SK-N-SH (cell line): Measurements from ENCODE around the gene SLC26A1.

ENCODE experiments used
- CHD2 ChIP-seq: fragments of 150-350 bp; IDR thresholded peaks from 2 replicates; pipeline ENCODE4 v1.6.1; 2018; ENCODE audit warnings: low read length; ENCODE audit not compliant: partially characterized antibody
- CTCF ChIP-seq: fragments of 200-600 bp; sonication (generic); IDR thresholded peaks from 2 replicates; pipeline ENCODE4 v1.6.1; 2017; ENCODE audit warnings: antibody characterized with exemption, mild to moderate bottlenecking, moderate library complexity
- EP300 ChIP-seq, 2 experiments: IDR thresholded peaks; 2 replicates each; pipeline versions ENCODE4 v1.4.0 to v1.6.1; 2012; ENCODE audit warnings: borderline replicate concordance in 1 of 2, low read depth in 1 of 2, low read length in 1 of 2
- FOSL2 ChIP-seq: IDR thresholded peaks from 2 replicates; pipeline ENCODE4 v1.4.0; 2012; ENCODE audit warnings: low read depth, mild to moderate bottlenecking, moderate library complexity, borderline replicate concordance
- POLR2AphosphoS5 ChIP-seq: IDR thresholded peaks from 2 replicates; pipeline ENCODE4 v1.6.1; 2012; ENCODE audit warnings: low read depth, low read length
- RAD21 ChIP-seq: IDR thresholded peaks from 2 replicates; pipeline ENCODE4 v1.6.1; 2012; ENCODE audit warnings: mild to moderate bottlenecking, low read length
- RFX5 ChIP-seq: IDR thresholded peaks from 2 replicates; pipeline ENCODE4 v1.6.1; 2012; ENCODE audit warnings: mild to moderate bottlenecking, improper control_type of control experiment, low read length
- RXRA ChIP-seq: IDR thresholded peaks from 2 replicates; pipeline ENCODE4 v1.4.0; 2012; ENCODE audit warnings: low read depth, mild to moderate bottlenecking, borderline replicate concordance
- TAF1 ChIP-seq: IDR thresholded peaks from 2 replicates; pipeline ENCODE4 v1.6.1; 2012; ENCODE audit warnings: low read depth, mild to moderate bottlenecking, low read length, moderate library complexity, borderline replicate concordance
- TCF12 ChIP-seq: IDR thresholded peaks from 2 replicates; pipeline ENCODE4 v1.4.0; 2012
- YY1 ChIP-seq: IDR thresholded peaks from 2 replicates; pipeline ENCODE4 v1.4.0; 2012; ENCODE audit warnings: low read depth, mild to moderate bottlenecking
- TF ChIP-seq, protein P1 (sequence below): IDR thresholded peaks from 2 replicates; pipeline ENCODE4 v1.6.1; 2012; ENCODE audit warnings: mild to moderate bottlenecking, low read depth, low read length, moderate library complexity
- TF ChIP-seq, protein P2 (sequence below): IDR thresholded peaks from 2 replicates; pipeline ENCODE4 v1.4.0; 2012; ENCODE audit warnings: low read depth, borderline replicate concordance

DNA sequence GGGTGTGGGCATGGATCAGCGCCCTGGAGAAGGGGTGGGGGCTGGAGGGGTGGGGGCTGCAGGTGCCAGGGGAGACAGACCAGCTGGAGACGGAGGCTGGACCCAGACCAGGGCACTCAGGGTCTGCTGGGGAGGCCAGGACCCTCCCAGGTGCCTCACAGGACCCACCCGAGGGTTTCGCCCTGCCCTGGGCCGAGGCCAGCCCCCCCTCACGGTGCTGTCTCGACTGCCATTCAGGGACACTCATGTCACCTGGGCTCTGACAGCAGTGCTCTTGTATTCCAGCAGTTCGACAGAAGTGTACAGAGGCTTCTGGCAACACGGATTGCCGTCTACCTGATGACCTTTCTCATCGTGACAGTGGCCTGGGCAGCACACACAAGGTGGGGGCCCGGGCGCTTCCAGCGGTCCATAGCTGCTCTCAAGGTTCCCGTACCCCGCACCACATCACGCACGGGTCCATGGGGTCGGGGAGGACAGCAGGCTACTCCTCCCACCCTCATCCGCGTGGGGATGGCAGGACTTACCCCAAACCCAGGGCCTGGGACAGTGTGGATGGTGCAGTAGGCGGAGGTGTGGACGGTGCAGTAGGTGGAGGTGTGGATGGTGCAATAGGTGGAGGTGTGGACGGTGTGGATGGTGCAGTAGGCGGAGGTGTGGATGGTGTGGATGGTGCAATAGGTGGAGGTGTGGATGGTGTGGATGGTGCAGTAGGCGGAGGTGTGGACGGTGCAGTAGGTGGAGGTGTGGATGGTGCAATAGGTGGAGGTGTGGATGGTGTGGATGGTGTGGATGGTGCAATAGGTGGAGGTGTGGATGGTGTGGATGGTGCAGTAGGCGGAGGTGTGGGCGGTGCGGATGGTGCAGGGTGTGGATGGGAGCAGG is 42.8 kb downstream of the SLC26A1 start:
- TF ChIP-seq CTCF (no peak), RFX5 (no peak), YY1 (no peak), POLR2AphosphoS5 (no peak), FOSL2 (no peak), RAD21 (no peak), EP300 (IDR thresholded peaks at IDR 0.05; ENCODE audit: borderline replicate concordance in 1 of 2, low read depth in 1 of 2, low read length in 1 of 2) (no peak), TCF12 (no peak), CHD2 (no peak), RXRA (no peak), TAF1 (no peak)
- TF ChIP-seq, protein P1, sequence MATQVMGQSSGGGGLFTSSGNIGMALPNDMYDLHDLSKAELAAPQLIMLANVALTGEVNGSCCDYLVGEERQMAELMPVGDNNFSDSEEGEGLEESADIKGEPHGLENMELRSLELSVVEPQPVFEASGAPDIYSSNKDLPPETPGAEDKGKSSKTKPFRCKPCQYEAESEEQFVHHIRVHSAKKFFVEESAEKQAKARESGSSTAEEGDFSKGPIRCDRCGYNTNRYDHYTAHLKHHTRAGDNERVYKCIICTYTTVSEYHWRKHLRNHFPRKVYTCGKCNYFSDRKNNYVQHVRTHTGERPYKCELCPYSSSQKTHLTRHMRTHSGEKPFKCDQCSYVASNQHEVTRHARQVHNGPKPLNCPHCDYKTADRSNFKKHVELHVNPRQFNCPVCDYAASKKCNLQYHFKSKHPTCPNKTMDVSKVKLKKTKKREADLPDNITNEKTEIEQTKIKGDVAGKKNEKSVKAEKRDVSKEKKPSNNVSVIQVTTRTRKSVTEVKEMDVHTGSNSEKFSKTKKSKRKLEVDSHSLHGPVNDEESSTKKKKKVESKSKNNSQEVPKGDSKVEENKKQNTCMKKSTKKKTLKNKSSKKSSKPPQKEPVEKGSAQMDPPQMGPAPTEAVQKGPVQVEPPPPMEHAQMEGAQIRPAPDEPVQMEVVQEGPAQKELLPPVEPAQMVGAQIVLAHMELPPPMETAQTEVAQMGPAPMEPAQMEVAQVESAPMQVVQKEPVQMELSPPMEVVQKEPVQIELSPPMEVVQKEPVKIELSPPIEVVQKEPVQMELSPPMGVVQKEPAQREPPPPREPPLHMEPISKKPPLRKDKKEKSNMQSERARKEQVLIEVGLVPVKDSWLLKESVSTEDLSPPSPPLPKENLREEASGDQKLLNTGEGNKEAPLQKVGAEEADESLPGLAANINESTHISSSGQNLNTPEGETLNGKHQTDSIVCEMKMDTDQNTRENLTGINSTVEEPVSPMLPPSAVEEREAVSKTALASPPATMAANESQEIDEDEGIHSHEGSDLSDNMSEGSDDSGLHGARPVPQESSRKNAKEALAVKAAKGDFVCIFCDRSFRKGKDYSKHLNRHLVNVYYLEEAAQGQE, result no peak
- TF ChIP-seq, protein P2, sequence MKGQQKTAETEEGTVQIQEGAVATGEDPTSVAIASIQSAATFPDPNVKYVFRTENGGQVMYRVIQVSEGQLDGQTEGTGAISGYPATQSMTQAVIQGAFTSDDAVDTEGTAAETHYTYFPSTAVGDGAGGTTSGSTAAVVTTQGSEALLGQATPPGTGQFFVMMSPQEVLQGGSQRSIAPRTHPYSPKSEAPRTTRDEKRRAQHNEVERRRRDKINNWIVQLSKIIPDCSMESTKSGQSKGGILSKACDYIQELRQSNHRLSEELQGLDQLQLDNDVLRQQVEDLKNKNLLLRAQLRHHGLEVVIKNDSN, result no peak
